ENCODE measurements around the gene ZNF391.
A peak's percentile ranks its signal among the peaks of the same experiment; 100 is the strongest.
"Not testable (repeated sequence)": the region's sequence is repeated elsewhere in the genome, so short reads cannot be mapped to it uniquely, and the experiment has no call there.

ZNF391 gene

GRCh38 chr6:27388293-27389197, at the start of gene ZNF391:
Gene ZNF391, plus strand, starts transcription at chr6:27388759. Its CDS starts 11,612 bp downstream, at chr6:27400371.
- DNase-seq (ENCODE audit: low spot score in 2 of 2) (peak; percentile 53 to 57), ATAC-seq (replicated peaks; ENCODE audit: extremely low read depth, poor library complexity, severe bottlenecking) (peak; percentile 81)
- peaks cover 21% of the 10 kb centered on the region for H3K4me1 Mint-ChIP-seq
- peaks cover 5% of the 10 kb centered on the region for H3K27me3 Mint-ChIP-seq
- peak within 1 kb of the TSS; percentile 78 for H3K27ac Mint-ChIP-seq (ENCODE audit: low read depth)
- peak within 1 kb of the TSS; percentile 97 for H3K4me3 Mint-ChIP-seq
- H3K9me3 Mint-ChIP-seq = peaks cover 3% of the 10 kb centered on the region
- peaks cover 4% of the 10 kb centered on the region for H3K36me3 Mint-ChIP-seq (ENCODE audit: insufficient read depth)

- no peak overlapping the region for H3K27ac Mint-ChIP-seq (ENCODE audit: low read depth)
- DNase-seq (ENCODE audit: low spot score in 2 of 2) = no peak
- no peak overlapping the region for H3K4me3 Mint-ChIP-seq
- ATAC-seq (replicated peaks; ENCODE audit: extremely low read depth, poor library complexity, severe bottlenecking) = no peak
- H3K36me3 Mint-ChIP-seq (ENCODE audit: insufficient read depth) = no peaks in the 10 kb centered on the region
- H3K4me1 Mint-ChIP-seq = no peaks in the 10 kb centered on the region
- peaks cover 30% of the 10 kb centered on the region for H3K27me3 Mint-ChIP-seq
- peaks cover 6% of the 10 kb centered on the region for H3K9me3 Mint-ChIP-seq
Measured at GRCh38 chr6:27352850-27353249, 35.7 kb upstream of the ZNF391 start.

- peaks cover 10% of the 10 kb centered on the region for H3K27me3 Mint-ChIP-seq
- DNase-seq (ENCODE audit: low spot score in 2 of 2) = no peak
- H3K36me3 Mint-ChIP-seq (ENCODE audit: insufficient read depth) = no peaks in the 10 kb centered on the region
- ATAC-seq (replicated peaks; ENCODE audit: extremely low read depth, poor library complexity, severe bottlenecking) = no peak
- no peak overlapping the region for H3K4me3 Mint-ChIP-seq
- no peak overlapping the region for H3K27ac Mint-ChIP-seq (ENCODE audit: low read depth)
- no peaks in the 10 kb centered on the region for H3K4me1 Mint-ChIP-seq
- peaks cover 29% of the 10 kb centered on the region for H3K9me3 Mint-ChIP-seq
Measured at GRCh38 chr6:27358786-27359185, 29.8 kb upstream of the ZNF391 start.

GRCh38 chr6:27359231-27359630, 29.3 kb upstream of the ZNF391 start:
- peaks cover 10% of the 10 kb centered on the region for H3K27me3 Mint-ChIP-seq
- no peak overlapping the region for H3K4me3 Mint-ChIP-seq
- no peak for DNase-seq (ENCODE audit: low spot score in 2 of 2)
- H3K4me1 Mint-ChIP-seq = no peaks in the 10 kb centered on the region
- H3K36me3 Mint-ChIP-seq (ENCODE audit: insufficient read depth) = no peaks in the 10 kb centered on the region
- no peak for ATAC-seq (replicated peaks; ENCODE audit: extremely low read depth, poor library complexity, severe bottlenecking)
- no peak overlapping the region for H3K27ac Mint-ChIP-seq (ENCODE audit: low read depth)
- peaks cover 29% of the 10 kb centered on the region for H3K9me3 Mint-ChIP-seq

- DNase-seq (ENCODE audit: low spot score in 2 of 2) (no peak), ATAC-seq (replicated peaks; ENCODE audit: extremely low read depth, poor library complexity, severe bottlenecking) (no peak)
- Mint-ChIP-seq H3K4me3 (no peak overlapping the region), H3K36me3 (ENCODE audit: insufficient read depth) (peaks cover 2% of the 10 kb centered on the region), H3K4me1 (no peaks in the 10 kb centered on the region), H3K27me3 (peaks cover 1% of the 10 kb centered on the region), H3K9me3 (no peaks in the 10 kb centered on the region), H3K27ac (ENCODE audit: low read depth) (no peak overlapping the region)
Measured at GRCh38 chr6:27368202-27368601, 20.4 kb upstream of the ZNF391 start.

- H3K4me3 Mint-ChIP-seq = no peak overlapping the region
- peaks cover 23% of the 10 kb centered on the region for H3K27me3 Mint-ChIP-seq
- ATAC-seq (replicated peaks; ENCODE audit: extremely low read depth, poor library complexity, severe bottlenecking) (no peak), DNase-seq (ENCODE audit: low spot score in 2 of 2) (no peak)
- no peaks in the 10 kb centered on the region for H3K9me3 Mint-ChIP-seq
- peaks cover 7% of the 10 kb centered on the region for H3K36me3 Mint-ChIP-seq (ENCODE audit: insufficient read depth)
- H3K27ac Mint-ChIP-seq (ENCODE audit: low read depth) = no peak overlapping the region
- H3K4me1 Mint-ChIP-seq = peaks cover 14% of the 10 kb centered on the region
Measured at GRCh38 chr6:27370391-27370790, 18.2 kb upstream of the ZNF391 start.

GRCh38 chr6:27374824-27375612, 13.5 kb upstream of the ZNF391 start:
- peak; percentile 38 to 47 for DNase-seq (ENCODE audit: low spot score in 2 of 2)
- Mint-ChIP-seq H3K4me1 (peaks cover 20% of the 10 kb centered on the region), H3K27ac (ENCODE audit: low read depth) (peak overlapping the region; percentile 62), H3K9me3 (no peaks in the 10 kb centered on the region), H3K4me3 (peak overlapping the region; percentile 91), H3K27me3 (peaks cover 39% of the 10 kb centered on the region), H3K36me3 (ENCODE audit: insufficient read depth) (peaks cover 7% of the 10 kb centered on the region)
- ATAC-seq (replicated peaks; ENCODE audit: extremely low read depth, poor library complexity, severe bottlenecking) = peak; percentile 99

- peak overlapping the region; percentile 62 for H3K27ac Mint-ChIP-seq (ENCODE audit: low read depth)
- H3K4me3 Mint-ChIP-seq = peak overlapping the region; percentile 91
- H3K27me3 Mint-ChIP-seq = peaks cover 39% of the 10 kb centered on the region
- H3K4me1 Mint-ChIP-seq = peaks cover 20% of the 10 kb centered on the region
- ATAC-seq (replicated peaks; ENCODE audit: extremely low read depth, poor library complexity, severe bottlenecking) (no peak), DNase-seq (ENCODE audit: low spot score in 2 of 2) (no peak)
- peaks cover 7% of the 10 kb centered on the region for H3K36me3 Mint-ChIP-seq (ENCODE audit: insufficient read depth)
- H3K9me3 Mint-ChIP-seq = no peaks in the 10 kb centered on the region
Measured at GRCh38 chr6:27375613-27376079, 12.9 kb upstream of the ZNF391 start.

- Mint-ChIP-seq H3K9me3 (peaks cover 14% of the 10 kb centered on the region), H3K27me3 (peaks cover 52% of the 10 kb centered on the region), H3K4me1 (peaks cover 20% of the 10 kb centered on the region)
- not testable (repeated sequence) for H3K27ac Mint-ChIP-seq (ENCODE audit: low read depth); H3K36me3 Mint-ChIP-seq (ENCODE audit: insufficient read depth); ATAC-seq (replicated peaks; ENCODE audit: extremely low read depth, poor library complexity, severe bottlenecking); H3K4me3 Mint-ChIP-seq; DNase-seq (ENCODE audit: low spot score in 2 of 2)
Measured at GRCh38 chr6:27378406-27378805, 10.2 kb upstream of the ZNF391 start.

- not testable (repeated sequence) for DNase-seq (ENCODE audit: low spot score in 2 of 2); H3K36me3 Mint-ChIP-seq (ENCODE audit: insufficient read depth); H3K4me3 Mint-ChIP-seq; H3K27ac Mint-ChIP-seq (ENCODE audit: low read depth); ATAC-seq (replicated peaks; ENCODE audit: extremely low read depth, poor library complexity, severe bottlenecking); H3K4me1 Mint-ChIP-seq
- peaks cover 18% of the 10 kb centered on the region for H3K9me3 Mint-ChIP-seq
- peaks cover 39% of the 10 kb centered on the region for H3K27me3 Mint-ChIP-seq
Measured at GRCh38 chr6:27381001-27381400, 7.6 kb upstream of the ZNF391 start.

- Mint-ChIP-seq H3K27me3 (peaks cover 29% of the 10 kb centered on the region), H3K4me1 (no peaks in the 10 kb centered on the region), H3K27ac (ENCODE audit: low read depth) (no peak overlapping the region), H3K36me3 (ENCODE audit: insufficient read depth) (no peaks in the 10 kb centered on the region), H3K4me3 (no peak overlapping the region), H3K9me3 (peaks cover 18% of the 10 kb centered on the region)
- ATAC-seq (replicated peaks; ENCODE audit: extremely low read depth, poor library complexity, severe bottlenecking) (no peak), DNase-seq (ENCODE audit: low spot score in 2 of 2) (no peak)
Measured at GRCh38 chr6:27383011-27383410, 5.5 kb upstream of the ZNF391 start.

- H3K4me1 Mint-ChIP-seq = peaks cover 4% of the 10 kb centered on the region
- H3K27ac Mint-ChIP-seq (ENCODE audit: low read depth) = no peak overlapping the region
- no peaks in the 10 kb centered on the region for H3K36me3 Mint-ChIP-seq (ENCODE audit: insufficient read depth)
- peaks cover 24% of the 10 kb centered on the region for H3K27me3 Mint-ChIP-seq
- H3K9me3 Mint-ChIP-seq = peaks cover 18% of the 10 kb centered on the region
- DNase-seq (ENCODE audit: low spot score in 2 of 2) = no peak
- no peak overlapping the region for H3K4me3 Mint-ChIP-seq
- ATAC-seq (replicated peaks; ENCODE audit: extremely low read depth, poor library complexity, severe bottlenecking) = no peak
Measured at GRCh38 chr6:27383481-27383880, 5.1 kb upstream of the ZNF391 start.
